Gastroesophageal sphincter (tissue), 3 donors: Measurements from ENCODE around the gene INHBE.

Experiments
- CTCF ChIP-seq, 4 experiments: fragments of 200-600 bp in 2 of 4; fragments of 450-650 bp in 2 of 4; sonication (generic) in 1 of 4; IDR thresholded peaks; one replicate each; pipeline ENCODE4 v1.5.1; 2017 to 2019; ENCODE audit warnings: antibody characterized with exemption in 4 of 4, mild to moderate bottlenecking in 2 of 4, moderate library complexity in 2 of 4
- EP300 ChIP-seq: sonication (generic); formaldehyde crosslinking; IDR thresholded peaks from one replicate; pipeline ENCODE4 v1.6.1; 2017; ENCODE audit warnings: antibody characterized with exemption, mild to moderate bottlenecking
- POLR2A ChIP-seq, 2 donors: fragments of 450-650 bp; IDR thresholded peaks; one replicate each; pipeline ENCODE4 v1.6.1; 2017; ENCODE audit warnings: antibody characterized with exemption in 2 of 2, mild to moderate bottlenecking in 2 of 2, moderate library complexity in 1 of 2
- POLR2AphosphoS5 ChIP-seq: sonication (generic); formaldehyde crosslinking; IDR thresholded peaks from one replicate; pipeline ENCODE4 v1.6.1; 2017; ENCODE audit warnings: antibody characterized with exemption

- TF ChIP-seq CTCF (IDR thresholded peaks at IDR 0.05) (peak; percentile 84 to 96 (median 93)), POLR2AphosphoS5 (no peak), POLR2A (IDR thresholded peaks at IDR 0.05) (no peak), EP300 (no peak)
Observed at GRCh38 chr12:57452937-57453509, 2.1 kb upstream of the INHBE start.
